Inferior parietal cortex (tissue), 1 donor: ENCODE measurements around the gene SMIM38.

Experiments used
- DNase-seq: peaks from one replicate; pipeline ENCODE4 v3.0.0-alpha.2; 2016; ENCODE audit errors: extremely low spot score

Gene SMIM38

DNA sequence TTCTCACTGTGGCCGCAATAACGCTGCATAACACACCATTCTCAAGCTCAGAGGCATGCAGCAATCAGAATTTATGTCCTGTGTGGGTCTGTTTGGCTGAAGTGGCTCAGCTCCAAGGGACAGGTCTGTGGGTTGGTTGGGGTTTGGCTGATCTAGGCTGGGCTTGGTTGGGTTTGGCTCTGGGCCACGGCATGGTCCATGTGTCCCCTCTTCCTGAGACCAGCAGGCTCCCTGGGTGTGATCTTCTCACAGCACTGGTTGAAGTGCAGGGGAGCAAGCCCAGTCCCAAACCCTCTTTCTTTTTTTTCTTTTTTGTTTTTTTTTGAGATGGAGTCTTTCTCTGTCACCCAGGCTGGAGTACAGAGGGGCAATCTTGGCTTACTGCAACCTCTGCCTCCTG lies 25.0 kb downstream of the SMIM38 start:
- DNase-seq: no peak

DNA sequence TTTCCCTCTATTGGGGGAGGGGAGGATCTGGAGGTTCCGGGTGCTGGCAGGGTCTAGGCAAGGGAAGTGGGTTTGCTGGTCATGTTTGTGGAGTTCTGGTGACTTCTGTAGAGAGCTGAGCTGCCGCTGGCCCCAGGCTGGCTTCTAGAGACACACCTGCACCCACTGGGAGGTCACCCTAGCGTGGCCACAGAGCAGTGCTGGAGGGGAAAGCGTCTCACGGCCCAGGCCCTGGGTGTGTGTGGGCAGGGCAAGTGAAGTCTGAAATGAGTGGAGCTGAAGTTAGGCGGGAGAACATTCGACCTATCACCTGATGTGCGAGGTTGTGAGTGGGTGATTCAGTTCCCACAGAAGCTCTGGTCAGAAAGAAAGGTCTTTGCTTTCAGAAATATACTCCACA lies 27.9 kb downstream of the SMIM38 start:
- DNase-seq: no peak

- DNase-seq: no peak
Measured at GRCh38 chr11:69186316-69187260, 30.9 kb downstream of the SMIM38 start.

GRCh38 chr11:69187540-69188065 lies 31.9 kb downstream of the SMIM38 start:
- DNase-seq: no peak

DNA sequence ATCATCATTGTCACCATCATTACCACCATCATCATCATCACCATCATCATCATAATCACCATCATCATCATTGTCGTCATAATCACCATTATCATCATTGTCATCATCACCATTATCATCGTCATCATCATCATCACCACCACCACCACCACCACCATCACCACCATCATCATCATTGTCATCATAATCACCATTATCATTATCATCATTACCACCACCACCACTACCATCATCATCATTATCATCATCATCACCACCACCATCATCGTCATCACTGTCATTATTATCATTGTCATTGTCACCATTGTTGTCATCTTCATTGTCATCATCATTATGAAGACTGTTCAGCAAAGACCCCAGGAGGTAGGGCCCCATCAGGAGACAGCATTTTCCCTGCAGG lies 33.3 kb downstream of the SMIM38 start:
- DNase-seq: no peak

GRCh38 chr11:69190796-69191536 lies 35.2 kb downstream of the SMIM38 start:
- DNase-seq: no peak

GRCh38 chr11:69192301-69192721 lies 36.6 kb downstream of the SMIM38 start:
- DNase-seq: no peak

DNA sequence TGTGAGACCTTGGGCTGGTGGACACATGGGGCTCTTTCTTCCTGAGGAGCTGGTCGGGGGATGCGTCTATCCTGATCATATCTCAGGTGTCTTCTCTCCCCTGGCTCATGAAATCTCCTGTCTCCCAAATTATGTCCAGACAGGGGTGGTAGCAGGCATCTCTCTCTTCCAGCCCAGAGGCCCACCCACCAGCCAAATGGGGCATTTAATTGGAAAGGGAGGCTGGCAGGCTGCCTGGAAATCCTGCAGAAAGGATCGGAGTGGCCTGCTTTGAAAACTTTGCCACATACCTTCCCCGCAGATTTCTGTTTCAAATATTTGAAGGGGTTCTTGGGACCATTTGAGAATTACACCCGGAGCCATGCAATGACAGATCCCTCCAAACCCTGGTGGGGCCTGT lies 37.4 kb downstream of the SMIM38 start:
- DNase-seq: no peak

DNA sequence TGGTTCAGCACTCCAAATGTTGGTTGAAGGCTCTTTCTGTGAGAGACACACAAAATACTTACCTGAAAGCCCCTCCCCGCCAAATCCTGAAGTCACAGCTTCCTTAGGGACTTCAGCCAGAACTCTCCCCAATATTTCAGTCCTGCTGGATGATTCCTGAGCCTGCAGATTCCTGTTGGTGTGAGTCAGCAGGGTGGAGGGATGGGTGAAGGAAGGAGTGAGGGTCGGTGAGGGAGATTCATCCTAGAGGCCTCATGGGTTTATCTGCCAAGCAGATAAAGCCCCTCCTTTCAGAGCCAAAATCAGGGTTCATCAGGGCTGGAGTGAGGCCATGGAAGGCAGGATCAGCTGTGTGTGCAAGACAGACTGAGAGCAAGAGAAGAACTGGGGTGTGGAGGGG lies 37.9 kb downstream of the SMIM38 start:
- DNase-seq: no peak

DNA sequence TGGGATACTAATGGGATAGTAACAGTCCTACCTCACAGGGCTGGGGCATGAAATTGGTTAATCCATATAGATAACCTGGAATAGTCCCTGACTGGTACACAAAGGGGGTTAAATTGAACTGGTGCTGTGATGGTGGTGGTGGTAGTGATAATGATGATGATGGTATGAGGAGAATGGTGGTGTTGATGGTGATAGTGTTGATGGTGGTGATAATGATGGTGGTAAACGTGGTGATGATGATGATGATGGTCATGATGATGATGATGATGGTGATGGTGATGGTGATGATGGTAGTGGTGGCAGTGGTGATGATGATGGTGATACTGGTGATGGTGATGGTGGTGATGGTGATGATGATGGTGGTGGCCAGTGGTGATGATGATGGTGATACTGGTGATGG lies 38.7 kb downstream of the SMIM38 start:
- DNase-seq: no peak

- DNase-seq: no peak
Measured at GRCh38 chr11:69194956-69195355, 39.2 kb downstream of the SMIM38 start.

DNA sequence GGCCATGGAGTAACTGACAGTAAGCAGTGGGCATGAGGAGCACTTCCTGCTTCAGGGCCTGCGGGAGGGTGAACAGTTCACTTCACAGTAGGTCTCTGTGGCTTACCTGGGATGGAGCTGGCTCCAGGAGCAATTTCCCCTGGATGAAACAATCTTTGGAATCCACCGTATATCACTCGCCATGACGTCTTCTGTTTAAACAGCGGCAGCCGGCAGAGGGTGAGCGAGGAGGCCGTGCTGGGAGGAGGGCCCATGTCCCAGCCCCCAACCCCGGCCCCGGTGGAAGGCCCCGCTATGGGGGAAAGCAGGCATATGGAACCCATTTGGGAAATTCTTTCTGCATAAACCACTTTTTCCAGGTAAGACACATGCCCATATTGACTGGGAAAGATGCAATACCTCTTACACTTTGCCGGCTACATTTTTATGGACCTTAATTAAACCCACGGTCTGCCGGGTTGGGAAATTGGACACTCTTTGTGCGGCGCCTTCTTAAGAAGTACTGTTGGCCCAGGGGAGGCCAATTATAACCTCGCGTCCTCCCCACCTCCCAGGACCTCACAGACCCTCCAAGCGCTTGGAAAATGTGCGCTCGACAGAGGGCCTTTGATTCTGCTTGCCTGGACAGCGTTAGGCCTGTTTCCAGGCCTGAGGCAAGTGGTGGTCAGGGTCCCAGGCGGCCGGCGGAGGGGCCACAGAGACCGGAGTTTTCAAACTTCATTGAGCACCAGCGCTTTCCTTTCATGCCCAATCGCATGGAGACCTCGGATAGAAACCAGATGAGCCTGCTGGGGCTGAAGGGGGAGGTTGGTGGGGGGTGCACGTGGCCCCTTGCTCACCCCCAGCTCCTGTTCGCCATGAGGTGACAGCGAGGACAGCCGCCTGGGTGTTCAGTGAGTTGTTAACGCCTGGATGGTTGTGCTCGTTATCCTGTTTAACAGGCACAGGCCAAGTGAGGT lies 40.4 kb downstream of the SMIM38 start:
- DNase-seq: no peak

DNA sequence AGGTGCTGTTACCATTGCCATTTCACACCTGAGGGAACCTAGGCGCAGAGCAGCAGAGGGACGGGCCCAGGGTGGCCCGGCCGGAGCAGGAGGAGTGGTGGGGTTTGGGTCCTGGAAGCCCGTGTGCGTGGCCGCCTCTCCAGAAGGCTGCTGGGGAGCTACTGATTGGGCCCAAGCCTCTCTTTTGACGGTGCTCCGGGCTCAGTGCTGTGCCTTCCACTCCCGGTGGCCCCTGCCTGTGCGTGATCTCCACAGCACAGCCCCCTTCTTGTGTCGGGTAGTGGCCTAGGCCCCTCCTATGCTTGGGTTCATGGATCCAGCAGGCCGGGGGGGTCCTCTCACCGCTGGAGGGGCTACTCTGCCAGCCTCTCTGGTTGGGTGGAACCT lies 41.0 kb downstream of the SMIM38 start:
- no peak for DNase-seq

DNA sequence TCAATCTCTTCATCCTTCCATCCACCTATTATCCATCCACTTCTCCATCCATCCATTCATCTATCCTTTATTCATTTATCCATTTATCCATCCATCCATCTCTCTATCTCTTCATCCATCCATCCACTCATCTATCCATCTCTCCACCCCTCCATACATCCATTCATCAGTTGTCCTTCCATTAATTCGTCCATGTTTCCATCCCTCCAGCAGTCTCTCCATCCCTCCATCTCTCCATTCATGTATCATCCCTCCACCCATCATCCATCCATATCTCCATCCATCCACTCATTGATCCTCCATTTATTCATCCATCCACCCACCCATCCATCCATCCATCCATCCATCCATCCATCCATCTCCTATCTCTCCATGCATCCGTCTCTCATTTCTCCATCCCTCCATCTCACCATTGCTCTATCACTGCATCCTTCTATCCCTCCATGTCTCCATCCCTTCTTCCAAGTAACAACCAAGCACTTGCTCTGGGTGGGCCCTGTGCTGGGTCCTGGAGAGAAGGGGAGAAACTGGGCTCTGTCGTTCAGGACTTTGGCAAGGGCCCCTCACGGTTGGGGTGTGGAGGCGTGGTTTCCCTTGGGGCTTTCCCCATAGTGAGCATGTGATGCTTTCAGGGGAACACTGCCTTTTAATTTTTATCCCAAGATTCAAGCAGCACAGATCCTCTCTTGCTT lies 43.3 kb downstream of the SMIM38 start:
- no peak for DNase-seq

GRCh38 chr11:69199583-69200315 lies 44.0 kb downstream of the SMIM38 start:
- no peak for DNase-seq

DNA sequence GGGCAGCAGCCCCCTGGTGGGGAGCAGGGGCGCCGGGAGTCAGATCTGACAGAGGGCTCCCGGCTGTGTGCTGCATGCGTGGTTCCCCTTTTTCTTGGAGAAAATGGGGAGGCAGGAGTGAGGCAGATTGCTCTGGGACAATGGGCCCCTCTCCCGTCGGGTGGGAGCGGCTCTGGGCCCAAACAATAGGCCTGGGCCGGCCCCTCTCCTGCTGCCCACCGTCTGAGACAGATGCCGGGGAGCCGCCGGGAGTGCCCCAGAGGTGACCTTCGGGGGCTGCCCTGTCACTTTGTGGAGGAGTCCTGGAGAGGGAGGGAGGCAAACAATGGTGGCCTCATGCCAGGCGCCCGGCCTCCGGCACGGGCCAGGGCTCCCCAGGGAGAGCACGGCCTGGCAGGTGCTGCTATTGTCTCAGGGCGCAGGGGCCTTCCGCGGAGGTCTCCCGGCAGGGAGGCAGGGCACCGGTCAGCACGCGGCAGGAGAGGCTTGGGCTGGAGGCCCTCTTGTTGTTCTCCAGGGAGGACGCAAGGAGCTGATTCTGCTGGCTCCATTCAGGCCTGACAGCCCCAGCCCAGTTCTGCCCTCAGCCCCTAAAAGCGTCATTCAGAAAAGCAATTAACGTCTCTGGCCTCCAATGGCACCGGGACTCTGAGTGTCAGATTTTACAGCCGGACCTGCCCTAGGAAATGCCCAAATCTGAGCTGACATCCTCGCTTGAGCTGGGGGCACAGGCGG lies 44.8 kb downstream of the SMIM38 start:
- no peak for DNase-seq

DNA sequence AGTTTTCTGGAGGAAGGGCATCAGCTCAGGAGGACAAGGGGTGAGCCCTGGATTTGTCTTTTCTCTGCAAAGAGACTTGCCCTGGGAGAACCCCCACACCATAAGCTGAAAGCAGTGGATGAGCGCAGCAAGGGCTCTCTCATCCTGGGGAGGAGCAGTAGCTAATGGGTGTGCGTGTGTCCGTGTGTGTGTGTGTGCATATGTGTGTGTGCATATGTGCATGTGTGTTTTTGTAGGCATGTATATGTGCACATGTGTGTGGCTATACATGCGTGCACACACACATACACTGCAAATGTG lies 45.3 kb downstream of the SMIM38 start:
- DNase-seq: no peak

- DNase-seq: no peak
Measured at GRCh38 chr11:69201764-69202370, 46.1 kb downstream of the SMIM38 start.

- DNase-seq: no peak
Measured at GRCh38 chr11:69202511-69203221, 46.9 kb downstream of the SMIM38 start.
